HepG2 (cell line): Measurements from ENCODE around the gene CASKIN2. TPM values are rescaled to one million over a fixed set of nuclear protein-coding genes. Genes with fewer than 3 reads are reported as not detected.

ENCODE experiments used
- FOXP1 ChIP-seq, 2 experiments: fragments of 450-650 bp in 1 of 2; IDR thresholded peaks; 2 replicates each; pipeline ENCODE4 v1.6.1; 2017 to 2018; ENCODE audit warnings: antibody characterized with exemption in 1 of 2
- KDM5A ChIP-seq: fragments of 200-600 bp; sonication (generic); IDR thresholded peaks from 2 replicates; pipeline ENCODE4 v1.7.0; 2018; ENCODE audit warnings: antibody characterized with exemption, mild to moderate bottlenecking, low read length, borderline replicate concordance
- NR2F6 ChIP-seq, 2 experiments: IDR thresholded peaks; 2 replicates each; pipeline ENCODE4 v1.6.1; 2016; ENCODE audit warnings: antibody characterized with exemption in 1 of 2, mild to moderate bottlenecking in 1 of 2
- PHF8 ChIP-seq: sonication (generic); formaldehyde crosslinking; IDR thresholded peaks from 2 replicates; pipeline ENCODE4 v1.5.0; 2020; ENCODE audit warnings: missing genetic modification reagents
- POLR2A ChIP-seq, 2 experiments: IDR thresholded peaks; 2 replicates each; pipeline ENCODE4 v1.6.1; 2011; ENCODE audit warnings: low read depth in 2 of 2, low read length in 2 of 2, mild to moderate bottlenecking in 1 of 2, moderate library complexity in 1 of 2; ENCODE audit not compliant: insufficient read depth in 1 of 2
- POLR2AphosphoS2 ChIP-seq: IDR thresholded peaks from 2 replicates; pipeline ENCODE4 v1.6.1; 2011; ENCODE audit warnings: low read depth, low read length, improper control_type of control experiment
- POLR2AphosphoS5 ChIP-seq: IDR thresholded peaks from 2 replicates; pipeline ENCODE4 v1.6.1; 2012; ENCODE audit warnings: low read depth, low read length
- SMYD3 ChIP-seq: sonication (generic); formaldehyde crosslinking; IDR thresholded peaks from 2 replicates; pipeline ENCODE4 v1.8.1; 2023; ENCODE audit warnings: mild to moderate bottlenecking, missing genetic modification reagents
- TAF1 ChIP-seq: sonication (generic); formaldehyde crosslinking; IDR thresholded peaks from 2 replicates; pipeline ENCODE4 v1.4.0; 2020; ENCODE audit warnings: missing genetic modification reagents
- YEATS4 ChIP-seq: sonication (generic); formaldehyde crosslinking; IDR thresholded peaks from 2 replicates; pipeline ENCODE4 v1.4.0; 2020; ENCODE audit warnings: missing genetic modification reagents, borderline replicate concordance
- ZNF256 ChIP-seq: sonication (generic); formaldehyde crosslinking; conservative IDR thresholded peaks from 2 replicates; pipeline ENCODE4 v1.4.0; 2020; ENCODE audit warnings: missing genetic modification reagents
- ZNF432 ChIP-seq: sonication (generic); formaldehyde crosslinking; IDR thresholded peaks from 2 replicates; pipeline ENCODE4 v1.5.0; 2020; ENCODE audit warnings: missing genetic modification reagents, mild to moderate bottlenecking, borderline replicate concordance
- ZNF501 ChIP-seq: sonication (generic); formaldehyde crosslinking; IDR thresholded peaks from 2 replicates; pipeline ENCODE4 v1.5.1; 2020; ENCODE audit warnings: mild to moderate bottlenecking, moderate library complexity, missing genetic modification reagents
- ZNF552 ChIP-seq: sonication (generic); formaldehyde crosslinking; IDR thresholded peaks from 2 replicates; pipeline ENCODE4 v1.9.0; 2022; ENCODE audit warnings: missing genetic modification reagents, mild to moderate bottlenecking, borderline replicate concordance
- ZSCAN9 ChIP-seq: IDR thresholded peaks from 2 replicates; pipeline ENCODE4 v1.6.1; 2016; ENCODE audit warnings: borderline replicate concordance
- polyA plus RNA-seq, 8 experiments: library from polyadenylated mRNA; depleted of rRNA in 3 of 8; stranded (reverse) in 7 of 8; unstranded in 1 of 8; fragments of >200 nt; fragmentation: Illumina TruSeq in 4 of 8; extraction: Trizol in 4 of 8; gene quantifications; 2 replicates each; pipeline versions ENCODE4 v1.2.1 to v1.2.3, GENCODE V29; 2011 to 2016; ENCODE audit warnings: low read depth in 4 of 8, missing spikeins in 1 of 8, mixed read lengths in 1 of 8; ENCODE audit not compliant: insufficient read depth in 1 of 8
- total RNA-seq, 5 experiments: library from RNA; depleted of rRNA; stranded (reverse); fragments of >200 nt; fragmentation: Illumina TruSeq; extraction: Trizol; gene quantifications; 2 replicates each; pipeline ENCODE4 v1.2.3, GENCODE V29; 2016; ENCODE audit warnings: low read depth in 1 of 5
- TF ChIP-seq, protein P1 (sequence below): IDR thresholded peaks from 2 replicates; pipeline ENCODE4 v1.6.1; 2016; ENCODE audit warnings: mild to moderate bottlenecking
- TF ChIP-seq, protein P2 (sequence below): sonication (generic); formaldehyde crosslinking; IDR thresholded peaks from 2 replicates; pipeline ENCODE4 v1.5.1; 2020; ENCODE audit warnings: mild to moderate bottlenecking, moderate library complexity, missing genetic modification reagents
- TF ChIP-seq, protein P3 (sequence below): IDR thresholded peaks from 2 replicates; pipeline ENCODE4 v1.6.1; 2016; ENCODE audit warnings: low read depth, control low read depth
- TF ChIP-seq, protein P4 (sequence below): IDR thresholded peaks from 2 replicates; pipeline ENCODE4 v1.6.1; 2016; ENCODE audit warnings: low read depth, borderline replicate concordance
- TF ChIP-seq, protein P5 (sequence below): IDR thresholded peaks from 2 replicates; pipeline ENCODE4 v1.6.1; 2012; ENCODE audit warnings: inconsistent platforms
- TF ChIP-seq, protein P6 (sequence below): sonication (generic); formaldehyde crosslinking; IDR thresholded peaks from 2 replicates; pipeline ENCODE4 v1.5.0; 2020; ENCODE audit warnings: missing genetic modification reagents

The CASKIN2 gene
- total and polyA plus RNA-seq, 2 of the 13 experiments (the other 11 are each of a cell fraction or from before 2014, with no cell fraction given) = 5.2 to 7.8 TPM

DNA sequence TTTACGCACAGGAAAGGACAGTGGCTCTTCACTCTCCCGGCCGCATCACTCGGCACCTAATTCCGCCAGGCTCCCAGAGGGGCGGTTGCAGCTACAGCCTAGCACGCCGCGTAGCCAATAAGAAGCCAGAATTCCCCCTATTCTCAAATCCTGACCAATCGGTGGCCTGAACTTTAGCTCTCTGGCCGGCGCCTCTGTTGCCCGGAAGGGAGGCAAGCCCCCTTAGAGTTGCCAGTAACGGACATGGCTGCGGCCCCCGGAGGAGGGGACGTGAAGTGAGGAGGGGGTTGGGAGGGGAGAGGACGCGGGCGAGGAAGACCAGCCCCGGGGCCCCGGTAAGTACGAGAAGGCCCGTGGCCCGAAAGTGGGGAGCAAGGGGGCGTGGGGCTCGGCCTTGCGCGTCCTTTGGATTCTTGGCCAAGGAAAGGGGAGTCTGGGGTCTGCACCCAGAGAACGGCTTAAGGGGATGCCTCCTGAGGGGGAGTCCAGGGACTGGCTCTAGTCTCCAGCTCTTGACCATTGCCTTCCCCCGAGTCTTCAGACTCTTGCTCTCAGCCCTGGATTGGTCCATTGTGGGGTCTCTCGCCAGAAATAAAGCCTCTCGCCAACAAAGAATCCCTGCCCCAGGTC lies 58.8 kb downstream of the CASKIN2 start, which contains the start of gene TMEM94 (continued):
- TF ChIP-seq, protein P1, sequence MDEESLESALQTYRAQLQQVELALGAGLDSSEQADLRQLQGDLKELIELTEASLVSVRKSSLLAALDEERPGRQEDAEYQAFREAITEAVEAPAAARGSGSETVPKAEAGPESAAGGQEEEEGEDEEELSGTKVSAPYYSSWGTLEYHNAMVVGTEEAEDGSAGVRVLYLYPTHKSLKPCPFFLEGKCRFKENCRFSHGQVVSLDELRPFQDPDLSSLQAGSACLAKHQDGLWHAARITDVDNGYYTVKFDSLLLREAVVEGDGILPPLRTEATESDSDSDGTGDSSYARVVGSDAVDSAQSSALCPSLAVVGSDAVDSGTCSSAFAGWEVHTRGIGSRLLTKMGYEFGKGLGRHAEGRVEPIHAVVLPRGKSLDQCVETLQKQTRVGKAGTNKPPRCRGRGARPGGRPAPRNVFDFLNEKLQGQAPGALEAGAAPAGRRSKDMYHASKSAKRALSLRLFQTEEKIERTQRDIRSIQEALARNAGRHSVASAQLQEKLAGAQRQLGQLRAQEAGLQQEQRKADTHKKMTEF (CRISPR knock-in tag) = peak; percentile 80; the same call in 1 of the 2 replicates
- TF ChIP-seq POLR2A (IDR thresholded peaks at IDR 0.05; ENCODE audit: insufficient read depth in 1 of 2, low read depth in 2 of 2, low read length in 2 of 2) (peak; percentile 69 to 82; a peak in 3 of 4 replicates), KDM5A (peak; percentile 40; the same call in 1 of the 2 replicates), YEATS4 (CRISPR knock-in tag) (peak; percentile 21; the same call in 1 of the 2 replicates), POLR2AphosphoS5 (peak; percentile 64; the same call in 1 of the 2 replicates), PHF8 (CRISPR knock-in tag) (peak; percentile 84), FOXP1 (IDR thresholded peaks at IDR 0.05) (no peak), FOXP1 (CRISPR knock-in tag; IDR thresholded peaks at IDR 0.05) (0 out of 2 replicates have a peak, but pooled peaks have one; percentile 20), NR2F6 (IDR thresholded peaks at IDR 0.05) (no peak), NR2F6 (CRISPR knock-in tag; IDR thresholded peaks at IDR 0.05) (peak; percentile 35; the same call in 1 of the 2 replicates), POLR2AphosphoS2 (no peak), ZNF552 (CRISPR knock-in tag) (no peak; the same call in 1 of the 2 replicates), TAF1 (CRISPR knock-in tag) (peak; percentile 96), ZSCAN9 (CRISPR knock-in tag) (no peak), ZNF256 (CRISPR knock-in tag) (0 out of 2 replicates have a peak, but pooled peaks have one; percentile 44), ZNF501 (CRISPR knock-in tag) (peak; percentile 88; the same call in 1 of the 2 replicates), SMYD3 (CRISPR knock-in tag) (0 out of 2 replicates have a peak, but pooled peaks have one; percentile 50), ZNF432 (CRISPR knock-in tag) (no peak)
- TF ChIP-seq, protein P2, sequence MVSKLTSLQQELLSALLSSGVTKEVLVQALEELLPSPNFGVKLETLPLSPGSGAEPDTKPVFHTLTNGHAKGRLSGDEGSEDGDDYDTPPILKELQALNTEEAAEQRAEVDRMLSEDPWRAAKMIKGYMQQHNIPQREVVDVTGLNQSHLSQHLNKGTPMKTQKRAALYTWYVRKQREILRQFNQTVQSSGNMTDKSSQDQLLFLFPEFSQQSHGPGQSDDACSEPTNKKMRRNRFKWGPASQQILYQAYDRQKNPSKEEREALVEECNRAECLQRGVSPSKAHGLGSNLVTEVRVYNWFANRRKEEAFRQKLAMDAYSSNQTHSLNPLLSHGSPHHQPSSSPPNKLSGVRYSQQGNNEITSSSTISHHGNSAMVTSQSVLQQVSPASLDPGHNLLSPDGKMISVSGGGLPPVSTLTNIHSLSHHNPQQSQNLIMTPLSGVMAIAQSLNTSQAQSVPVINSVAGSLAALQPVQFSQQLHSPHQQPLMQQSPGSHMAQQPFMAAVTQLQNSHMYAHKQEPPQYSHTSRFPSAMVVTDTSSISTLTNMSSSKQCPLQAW (CRISPR knock-in tag) = peak; percentile 89; the same call in 1 of the 2 replicates
- TF ChIP-seq, protein P3, sequence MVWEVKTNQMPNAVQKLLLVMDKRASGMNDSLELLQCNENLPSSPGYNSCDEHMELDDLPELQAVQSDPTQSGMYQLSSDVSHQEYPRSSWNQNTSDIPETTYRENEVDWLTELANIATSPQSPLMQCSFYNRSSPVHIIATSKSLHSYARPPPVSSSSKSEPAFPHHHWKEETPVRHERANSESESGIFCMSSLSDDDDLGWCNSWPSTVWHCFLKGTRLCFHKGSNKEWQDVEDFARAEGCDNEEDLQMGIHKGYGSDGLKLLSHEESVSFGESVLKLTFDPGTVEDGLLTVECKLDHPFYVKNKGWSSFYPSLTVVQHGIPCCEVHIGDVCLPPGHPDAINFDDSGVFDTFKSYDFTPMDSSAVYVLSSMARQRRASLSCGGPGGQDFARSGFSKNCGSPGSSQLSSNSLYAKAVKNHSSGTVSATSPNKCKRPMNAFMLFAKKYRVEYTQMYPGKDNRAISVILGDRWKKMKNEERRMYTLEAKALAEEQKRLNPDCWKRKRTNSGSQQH (CRISPR knock-in tag) = peak; percentile 80; the same call in 1 of the 2 replicates
- TF ChIP-seq, protein P4, sequence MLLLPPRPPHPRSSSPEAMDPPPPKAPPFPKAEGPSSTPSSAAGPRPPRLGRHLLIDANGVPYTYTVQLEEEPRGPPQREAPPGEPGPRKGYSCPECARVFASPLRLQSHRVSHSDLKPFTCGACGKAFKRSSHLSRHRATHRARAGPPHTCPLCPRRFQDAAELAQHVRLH = peak; percentile 61; the same call in 1 of the 2 replicates
- TF ChIP-seq, protein P5, sequence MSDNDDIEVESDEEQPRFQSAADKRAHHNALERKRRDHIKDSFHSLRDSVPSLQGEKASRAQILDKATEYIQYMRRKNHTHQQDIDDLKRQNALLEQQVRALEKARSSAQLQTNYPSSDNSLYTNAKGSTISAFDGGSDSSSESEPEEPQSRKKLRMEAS = peak; percentile 48; the same call in 1 of the 2 replicates
- TF ChIP-seq, protein P6, sequence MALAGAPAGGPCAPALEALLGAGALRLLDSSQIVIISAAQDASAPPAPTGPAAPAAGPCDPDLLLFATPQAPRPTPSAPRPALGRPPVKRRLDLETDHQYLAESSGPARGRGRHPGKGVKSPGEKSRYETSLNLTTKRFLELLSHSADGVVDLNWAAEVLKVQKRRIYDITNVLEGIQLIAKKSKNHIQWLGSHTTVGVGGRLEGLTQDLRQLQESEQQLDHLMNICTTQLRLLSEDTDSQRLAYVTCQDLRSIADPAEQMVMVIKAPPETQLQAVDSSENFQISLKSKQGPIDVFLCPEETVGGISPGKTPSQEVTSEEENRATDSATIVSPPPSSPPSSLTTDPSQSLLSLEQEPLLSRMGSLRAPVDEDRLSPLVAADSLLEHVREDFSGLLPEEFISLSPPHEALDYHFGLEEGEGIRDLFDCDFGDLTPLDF (CRISPR knock-in tag) = 0 out of 2 replicates have a peak, but pooled peaks have one; percentile 70
